Measurements from ENCODE around the gene ANAPC10. TPM values are rescaled to one million over a fixed set of nuclear protein-coding genes. Genes with fewer than 3 reads are reported as not detected.
A peak's percentile ranks its signal among the peaks of the same experiment; 100 is the strongest.

Gene ANAPC10
- total RNA-seq, 1 donor from 2014 or later: 27.1 TPM

- no peaks in the 10 kb centered on the region for H3K36me3 ChIP-seq (ENCODE audit: control insufficient read depth, insufficient read depth, low read length)
- H3K4me3 ChIP-seq (ENCODE audit: low read depth, low read length): no peak overlapping the region
- H3K27me3 ChIP-seq (ENCODE audit: control insufficient read depth, insufficient read depth, low read length): no peaks in the 10 kb centered on the region
- TF ChIP-seq CTCF (IDR thresholded peaks at IDR 0.05; ENCODE audit: insufficient read depth, low read length, severe bottlenecking): no peak
- no peak for FAIRE-seq
- DNase-seq (ENCODE audit: low read depth): no peak
Measured at GRCh38 chr4:145043306-145043705, 54.7 kb downstream of the ANAPC10 start.

DNA sequence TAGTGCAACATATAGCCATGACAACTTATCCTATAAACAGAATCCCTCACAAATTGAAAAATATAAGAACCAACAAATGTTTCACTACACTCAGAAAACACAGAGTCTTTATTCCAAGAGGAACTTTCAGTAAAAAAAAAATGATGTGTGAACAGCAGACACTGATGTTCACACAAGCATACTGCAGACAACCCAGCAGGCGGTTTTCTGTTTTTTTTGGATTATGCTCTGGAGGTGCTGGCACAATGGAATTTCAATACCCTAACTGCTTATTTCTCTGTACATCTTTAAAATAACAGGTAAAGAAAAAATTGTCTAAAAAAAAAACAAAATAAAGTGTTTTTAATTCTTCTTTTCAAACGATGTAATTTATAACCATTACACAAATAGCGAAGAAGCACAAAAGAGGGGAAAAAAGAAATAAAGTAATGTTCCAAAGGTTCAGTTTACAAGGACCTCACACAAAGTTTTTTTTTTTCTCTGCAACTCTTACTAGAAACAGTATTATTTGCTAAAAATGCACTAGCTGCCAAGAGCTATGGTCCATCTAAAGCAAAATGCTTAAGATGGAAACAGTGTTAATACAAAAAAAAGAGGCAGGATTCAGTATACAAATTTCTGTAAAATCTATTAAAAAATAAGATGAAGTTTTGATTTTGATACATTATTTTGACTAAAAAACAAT is 55.3 kb downstream of the ANAPC10 start:
- FAIRE-seq (no peak), DNase-seq (ENCODE audit: low read depth) (no peak)
- no peak for TF ChIP-seq CTCF (IDR thresholded peaks at IDR 0.05; ENCODE audit: insufficient read depth, low read length, severe bottlenecking)
- no peaks in the 10 kb centered on the region for H3K36me3 ChIP-seq (ENCODE audit: control insufficient read depth, insufficient read depth, low read length)
- H3K27me3 ChIP-seq (ENCODE audit: control insufficient read depth, insufficient read depth, low read length): no peaks in the 10 kb centered on the region
- H3K4me3 ChIP-seq (ENCODE audit: low read depth, low read length): no peak overlapping the region

DNA sequence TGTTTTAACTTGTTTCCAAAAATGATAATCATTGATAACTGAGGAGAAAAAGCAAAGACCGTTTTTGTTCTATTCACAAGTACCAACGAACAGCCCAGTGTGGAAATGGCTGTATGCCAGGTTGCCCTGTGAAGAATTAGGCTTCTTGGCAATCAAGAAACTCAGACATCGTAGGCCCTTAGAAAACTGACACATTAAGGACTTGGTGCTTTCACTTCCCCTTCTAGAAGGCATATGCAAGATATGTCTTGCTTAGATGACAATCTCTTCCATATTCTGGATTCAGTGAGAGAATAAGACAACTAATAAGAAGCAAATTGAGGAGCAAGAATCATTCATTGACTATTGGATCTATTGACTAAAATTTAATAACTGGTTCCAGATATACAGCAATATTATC is 56.6 kb downstream of the ANAPC10 start:
- no peak for TF ChIP-seq CTCF (IDR thresholded peaks at IDR 0.05; ENCODE audit: insufficient read depth, low read length, severe bottlenecking)
- H3K36me3 ChIP-seq (ENCODE audit: control insufficient read depth, insufficient read depth, low read length): no peaks in the 10 kb centered on the region
- no peak overlapping the region for H3K4me3 ChIP-seq (ENCODE audit: low read depth, low read length)
- no peak for FAIRE-seq
- DNase-seq (ENCODE audit: low read depth): no peak
- no peaks in the 10 kb centered on the region for H3K27me3 ChIP-seq (ENCODE audit: control insufficient read depth, insufficient read depth, low read length)

GRCh38 chr4:145035494-145036136 is 62.4 kb downstream of the ANAPC10 start:
- no peak for TF ChIP-seq CTCF (IDR thresholded peaks at IDR 0.05; ENCODE audit: insufficient read depth, low read length, severe bottlenecking)
- DNase-seq (ENCODE audit: low read depth) (no peak), FAIRE-seq (no peak)
- Histone ChIP-seq H3K27me3 (ENCODE audit: control insufficient read depth, insufficient read depth, low read length) (no peaks in the 10 kb centered on the region), H3K36me3 (ENCODE audit: control insufficient read depth, insufficient read depth, low read length) (peaks cover 4% of the 10 kb centered on the region), H3K4me3 (ENCODE audit: low read depth, low read length) (no peak overlapping the region)

DNA sequence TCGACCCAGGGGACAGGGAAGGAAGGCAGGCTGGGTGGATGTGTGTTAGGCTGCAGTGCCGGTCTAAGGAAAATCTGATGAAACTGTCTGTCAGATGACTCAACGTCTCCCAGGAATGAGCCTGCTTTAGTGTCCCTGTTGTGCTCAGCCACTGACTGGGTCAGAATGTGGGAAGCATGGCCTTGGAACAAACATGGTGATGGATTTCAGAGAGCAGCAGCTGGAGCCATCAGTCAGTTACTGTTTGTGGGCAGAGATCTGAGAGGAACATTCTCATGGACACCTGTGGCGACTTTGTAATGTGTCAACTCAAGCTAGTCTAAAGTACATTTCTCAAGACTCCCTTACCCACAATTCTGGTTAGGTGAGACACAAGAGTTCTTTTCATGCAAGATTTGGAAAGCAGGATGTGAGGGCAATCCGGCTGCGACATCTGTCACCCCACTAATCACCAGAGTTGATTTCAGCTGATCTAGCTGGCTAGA is 63.2 kb downstream of the ANAPC10 start:
- DNase-seq (ENCODE audit: low read depth) (peak; percentile 71), FAIRE-seq (no peak)
- no peak for TF ChIP-seq CTCF (IDR thresholded peaks at IDR 0.05; ENCODE audit: insufficient read depth, low read length, severe bottlenecking)
- Histone ChIP-seq H3K36me3 (ENCODE audit: control insufficient read depth, insufficient read depth, low read length) (peaks cover 4% of the 10 kb centered on the region), H3K4me3 (ENCODE audit: low read depth, low read length) (no peak overlapping the region), H3K27me3 (ENCODE audit: control insufficient read depth, insufficient read depth, low read length) (no peaks in the 10 kb centered on the region)
